Stimulated activated CD8-positive, alpha-beta memory T cell treated with anti-CD3 and anti-CD28 coated beads, Interleukin-2, amount 100 ng/mL, for 1 hour (primary cell): Measurements from ENCODE around the gene SOAT1.

Source experiments
- DNase-seq, 2 donors: peaks; one replicate each; pipeline ENCODE4 v3.0.0-alpha.2; 2020; ENCODE audit warnings: low read depth in 2 of 2

SOAT1 gene

GRCh38 chr1:179305450-179305849 is 11.9 kb downstream of the SOAT1 start:
- DNase-seq: no peak

DNA sequence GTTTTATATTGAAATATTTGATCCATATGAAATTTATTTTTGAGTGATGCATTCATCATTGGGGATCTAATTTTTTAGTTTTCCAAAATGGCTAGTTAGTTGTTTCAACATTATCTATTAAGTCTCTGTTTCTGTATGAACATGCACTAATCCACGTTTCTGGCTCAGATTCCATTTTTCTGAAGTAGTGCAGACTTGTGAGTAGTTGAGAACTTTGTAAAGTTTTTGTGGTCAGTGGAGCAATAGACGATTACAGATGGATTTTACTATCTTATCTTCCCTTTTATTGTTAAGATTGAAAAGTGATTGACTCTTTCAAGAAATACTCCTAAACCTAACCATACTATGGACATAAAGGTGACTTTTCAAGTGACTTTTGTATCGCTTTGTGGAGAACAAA is 16.7 kb downstream of the SOAT1 start:
- no peak for DNase-seq

GRCh38 chr1:179310721-179311120 is 17.1 kb downstream of the SOAT1 start:
- no peak for DNase-seq

- DNase-seq: no peak
These were observed 17.6 kb downstream of the SOAT1 start for GRCh38 chr1:179311149-179311700.

DNA sequence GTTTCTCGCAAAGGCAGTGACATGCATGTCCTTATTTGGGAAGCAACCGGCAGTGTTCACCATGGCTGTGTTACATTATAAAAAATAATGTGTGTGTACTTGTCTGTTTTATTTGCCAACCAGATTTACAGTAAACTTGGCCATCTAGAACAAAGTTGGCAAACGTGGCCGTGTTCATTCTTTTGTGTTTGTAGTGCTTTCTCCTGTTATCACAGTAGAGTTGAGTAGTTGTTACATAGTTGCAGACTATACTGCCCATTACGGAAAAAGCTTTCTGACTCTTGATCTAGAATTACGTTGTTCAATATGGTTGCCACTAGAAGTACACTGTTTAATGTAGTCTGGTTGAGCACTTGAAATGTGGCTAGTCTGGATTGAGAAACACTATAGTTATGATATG is 19.4 kb downstream of the SOAT1 start:
- DNase-seq: no peak

GRCh38 chr1:179314928-179315327 is 21.3 kb downstream of the SOAT1 start:
- DNase-seq: no peak

DNA sequence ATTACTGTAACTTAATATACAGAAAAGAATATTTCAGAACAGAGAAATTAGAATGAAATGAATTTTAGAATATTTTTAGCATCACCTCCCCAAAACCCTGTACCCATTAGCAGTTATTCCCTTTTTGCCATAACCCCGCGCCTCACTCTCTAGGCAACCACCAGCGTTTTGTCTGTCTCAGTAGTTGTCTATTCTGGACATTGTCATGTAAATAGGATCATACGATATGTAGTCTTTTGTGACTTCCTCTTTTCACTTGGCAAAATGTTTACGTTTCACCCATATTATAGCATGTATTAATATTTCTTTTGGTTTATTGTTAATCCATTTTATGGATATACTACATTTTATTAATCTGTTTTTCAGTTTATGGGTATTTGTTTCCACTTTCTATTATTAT is 24.9 kb downstream of the SOAT1 start:
- DNase-seq: no peak

- DNase-seq: no peak
These were observed 28.1 kb downstream of the SOAT1 start for GRCh38 chr1:179321533-179322216.

GRCh38 chr1:179322557-179322956 is 29.0 kb downstream of the SOAT1 start:
- no peak for DNase-seq

DNA sequence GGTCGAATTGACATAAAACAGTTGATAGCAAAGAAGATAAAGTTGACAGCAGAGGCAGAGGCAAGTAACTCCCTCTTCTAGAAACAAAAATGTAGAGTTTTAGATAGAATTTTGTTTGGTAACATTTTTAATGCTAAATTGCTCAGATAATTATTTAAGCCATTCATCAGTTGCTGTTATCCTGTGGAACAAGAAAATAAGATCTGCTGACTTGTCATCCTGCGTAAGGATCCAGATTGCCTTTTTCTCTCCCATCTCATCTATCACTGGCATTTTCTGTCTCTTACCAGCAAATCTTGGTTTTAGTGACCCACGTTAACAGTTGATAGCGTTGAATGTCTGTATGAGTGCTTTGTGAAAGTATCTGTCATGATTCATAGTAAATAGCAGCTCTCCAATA is 29.8 kb downstream of the SOAT1 start:
- no peak for DNase-seq

GRCh38 chr1:179325836-179326235 is 32.2 kb downstream of the SOAT1 start:
- DNase-seq: no peak

GRCh38 chr1:179326746-179327145 is 33.1 kb downstream of the SOAT1 start:
- DNase-seq: no peak

DNA sequence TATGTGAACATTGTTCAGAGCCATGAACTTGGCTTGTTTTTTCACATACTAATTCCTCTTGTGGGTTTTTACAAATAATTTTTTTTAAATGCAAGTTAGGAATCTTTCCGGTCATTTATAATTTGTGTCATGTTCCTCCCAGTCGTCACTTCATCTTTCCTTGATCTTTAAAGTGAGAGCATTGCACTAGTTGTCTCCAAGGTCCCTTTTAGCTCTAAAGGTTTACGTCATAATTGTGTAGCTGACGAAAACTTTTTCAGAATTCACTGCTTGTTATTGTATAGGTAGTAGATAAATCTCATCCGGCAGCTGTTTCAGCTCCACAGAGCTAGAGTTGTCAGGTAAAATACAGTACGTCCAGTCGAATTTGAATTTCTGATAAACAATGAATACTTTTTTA is 33.6 kb downstream of the SOAT1 start:
- DNase-seq: no peak

DNA sequence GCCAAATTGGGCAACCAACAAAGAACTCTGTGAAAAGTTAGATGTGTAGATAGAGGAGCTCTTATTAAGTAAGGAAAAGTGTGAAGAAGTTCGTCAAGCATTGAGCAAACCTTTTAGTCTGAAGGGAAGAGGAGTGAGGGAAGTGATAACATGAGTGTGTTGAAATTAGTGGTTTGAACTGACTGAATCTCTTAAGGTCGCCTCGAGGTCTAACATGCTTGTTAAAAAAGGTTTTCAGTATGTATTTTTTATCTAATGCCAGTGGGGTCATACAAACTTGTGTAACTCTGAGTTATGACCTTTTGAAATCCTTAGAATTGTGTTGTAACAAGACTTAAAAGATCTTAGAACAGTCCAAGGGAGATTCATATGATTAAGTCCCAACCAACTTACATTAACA is 34.1 kb downstream of the SOAT1 start:
- DNase-seq: no peak

- DNase-seq: no peak
These were observed 36.3 kb downstream of the SOAT1 start for GRCh38 chr1:179329862-179330261.

GRCh38 chr1:179334440-179334839 is 40.8 kb downstream of the SOAT1 start:
- no peak for DNase-seq

DNA sequence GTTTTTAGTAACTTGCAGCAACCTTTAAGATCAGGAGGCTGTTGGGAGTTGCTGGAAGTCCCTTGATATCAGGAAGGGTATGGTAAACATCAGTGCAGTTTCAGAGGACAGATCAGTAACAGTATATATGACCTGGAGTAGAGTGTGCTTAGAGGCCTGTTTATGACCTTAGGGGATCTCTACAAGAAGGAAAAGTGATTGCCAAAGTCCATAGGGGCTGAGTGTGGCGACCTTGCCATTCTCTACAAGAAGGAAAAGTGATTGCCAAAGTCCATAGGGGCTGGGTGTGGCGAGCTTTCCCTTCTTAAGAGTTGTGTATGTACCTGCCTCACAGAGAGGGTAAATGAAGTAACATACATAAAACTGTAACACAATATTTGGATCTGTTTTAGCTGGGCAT is 43.7 kb downstream of the SOAT1 start:
- no peak for DNase-seq

- DNase-seq: no peak
These were observed 44.5 kb downstream of the SOAT1 start for GRCh38 chr1:179337942-179338560.

GRCh38 chr1:179340918-179341317 is 47.3 kb downstream of the SOAT1 start:
- no peak for DNase-seq

- no peak for DNase-seq
These were observed 48.4 kb downstream of the SOAT1 start for GRCh38 chr1:179341943-179342547.

DNA sequence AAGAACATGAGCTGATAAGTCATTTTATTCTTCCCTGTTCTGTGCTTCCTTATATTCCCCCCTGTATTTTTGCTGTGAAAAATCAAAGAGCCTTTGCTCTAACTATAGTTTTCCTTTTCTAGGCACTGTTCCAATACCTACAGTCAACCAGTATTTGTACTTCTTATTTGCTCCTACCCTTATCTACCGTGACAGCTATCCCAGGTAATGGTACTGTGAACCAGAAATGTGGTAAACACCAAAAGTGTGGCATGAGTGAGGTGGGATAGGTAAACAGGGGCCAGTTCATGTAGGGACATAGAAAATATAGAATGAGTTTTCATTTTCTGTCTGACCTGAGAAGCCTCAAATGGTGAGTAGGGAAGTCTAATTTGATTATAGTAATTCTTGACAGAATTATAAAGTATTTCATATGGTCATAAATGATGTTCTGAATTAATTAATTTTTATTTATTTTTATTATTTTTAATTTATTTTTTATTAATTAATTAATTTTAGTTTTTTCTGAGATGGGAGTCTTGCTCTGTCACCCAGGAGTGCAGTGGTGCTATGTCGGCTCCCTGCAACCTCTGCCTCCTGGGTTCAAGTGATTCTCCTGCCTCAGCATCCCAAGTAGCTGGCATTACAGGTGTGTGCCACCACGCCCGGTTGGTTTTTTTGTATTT is 49.3 kb downstream of the SOAT1 start:
- no peak for DNase-seq

- DNase-seq: no peak
These were observed 57.7 kb downstream of the SOAT1 start for GRCh38 chr1:179351281-179351680.

- DNase-seq: no peak
These were observed 58.6 kb downstream of the SOAT1 start for GRCh38 chr1:179352236-179352635.
